ENCODE results near the gene SEMG1. TPM values are rescaled to one million over a fixed set of nuclear protein-coding genes. Genes with fewer than 3 reads are reported as not detected.

The SEMG1 gene, protein sequence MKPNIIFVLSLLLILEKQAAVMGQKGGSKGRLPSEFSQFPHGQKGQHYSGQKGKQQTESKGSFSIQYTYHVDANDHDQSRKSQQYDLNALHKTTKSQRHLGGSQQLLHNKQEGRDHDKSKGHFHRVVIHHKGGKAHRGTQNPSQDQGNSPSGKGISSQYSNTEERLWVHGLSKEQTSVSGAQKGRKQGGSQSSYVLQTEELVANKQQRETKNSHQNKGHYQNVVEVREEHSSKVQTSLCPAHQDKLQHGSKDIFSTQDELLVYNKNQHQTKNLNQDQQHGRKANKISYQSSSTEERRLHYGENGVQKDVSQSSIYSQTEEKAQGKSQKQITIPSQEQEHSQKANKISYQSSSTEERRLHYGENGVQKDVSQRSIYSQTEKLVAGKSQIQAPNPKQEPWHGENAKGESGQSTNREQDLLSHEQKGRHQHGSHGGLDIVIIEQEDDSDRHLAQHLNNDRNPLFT
- not detected in 2 replicates for total RNA-seq (2011; cell fraction: chromatin; rRNA removed; ENCODE audit: low replicate concordance)
- not detected in 2 replicates for total RNA-seq (2011; cell fraction: nucleolus; rRNA removed)
- not detected in 2 replicates for total RNA-seq (2011; cell fraction: nucleoplasm; rRNA removed)
- total RNA-seq (2014; rRNA removed): not detected in 2 replicates
- total RNA-seq (2014; rRNA removed; fragmentation: Illumina TruSeq; extraction: Trizol): not detected in 2 replicates
- total RNA-seq (2015; rRNA removed; fragmentation: Illumina TruSeq; extraction: Trizol): not detected in 2 replicates
- not detected in 2 replicates for total RNA-seq (2021)
- polyA plus RNA-seq (2011; rRNA removed): not detected in 2 replicates
- not detected in 2 replicates for polyA plus RNA-seq (2011; cell fraction: cytosol; rRNA removed)
- polyA plus RNA-seq (2011; cell fraction: nucleus; rRNA removed): not detected in 2 replicates
- polyA plus RNA-seq (2012): not detected in 2 replicates
- polyA plus RNA-seq (2014; fragmentation: Illumina TruSeq; extraction: Trizol): not detected in 2 replicates
- not detected for polyA plus RNA-seq (2014; fragmentation: Nextera tagmentation; extraction: Ambion mirVana)
- not detected in 2 replicates for polyA plus RNA-seq (2014; rRNA removed)
- polyA minus RNA-seq (2011; rRNA and poly(A)+ RNA removed): not detected in 2 replicates
- not detected in 2 replicates for polyA minus RNA-seq (2011; cell fraction: cytosol; rRNA and poly(A)+ RNA removed)
- polyA minus RNA-seq (2011; cell fraction: nucleus; rRNA and poly(A)+ RNA removed): not detected in 2 replicates
- Bru-seq, nascent RNA: not detected
- not detected for BruChase-seq, experiment 1, labeled RNA remaining after a 2-hour chase
- not detected for BruChase-seq, experiment 2, labeled RNA remaining after a 6-hour chase
- long read RNA-seq, experiment 1: 0 reads
- long read RNA-seq, experiment 2: 0 reads
- long read RNA-seq, experiment 3: 0 reads

DNA sequence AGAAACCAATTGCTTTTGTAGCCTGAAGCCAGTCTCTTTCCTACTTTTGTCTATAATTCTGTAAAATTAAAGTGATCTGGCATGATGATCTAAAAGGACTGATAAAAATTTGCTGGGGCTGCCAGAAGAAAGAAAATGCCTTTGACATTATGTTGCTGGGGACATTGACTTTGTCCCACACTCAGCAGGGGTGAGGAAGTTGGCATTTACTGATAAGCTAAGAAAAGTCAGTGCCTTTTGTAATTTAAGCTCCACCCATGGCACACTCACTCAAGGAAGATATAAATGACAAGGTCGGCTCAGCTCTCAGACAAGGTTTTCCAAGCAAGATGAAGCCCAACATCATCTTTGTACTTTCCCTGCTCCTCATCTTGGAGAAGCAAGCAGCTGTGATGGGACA is at the start of gene SEMG1:
Gene SEMG1 (plus strand): TSS at position 309 of the 400 bp plus-strand sequence. CDS start 21 bp downstream, at position 330.
- ATAC-seq (no peak), FAIRE-seq (peak; percentile 35), DNase-seq (ENCODE audit: extremely low read depth in 1 of 4, low spot score in 3 of 4) (no peak)
- H3K9me3 ChIP-seq (replicated peaks; ENCODE audit: control insufficient read depth, insufficient read depth, low read depth, low read length): no peaks in the 10 kb centered on the region
- intact Hi-C loops (cut with micrococcal nuclease) (no loop called here), in situ Hi-C loops (cut with MboI) (no loop called here)
- no peaks in the 10 kb centered on the region for H3K36me3 ChIP-seq (ENCODE audit: control insufficient read depth, insufficient read depth, low read length)
- no peak within 1 kb of the TSS for H2AFZ ChIP-seq (ENCODE audit: low read depth, low read length)
- BruUV-seq (replicated peaks): no TSS peak
- no peaks in the 10 kb centered on the region for H3K4me1 ChIP-seq (replicated peaks in 1 of 2; ENCODE audit: control insufficient read depth in 2 of 2, insufficient read depth in 2 of 2, low read length in 2 of 2)
- no peaks in the 10 kb centered on the region for H4K20me1 ChIP-seq (replicated peaks; ENCODE audit: control insufficient read depth, insufficient read depth, low read length)
- no peak within 1 kb of the TSS for H3K27ac ChIP-seq (ENCODE audit: extremely low read depth, low read depth, low read length)
- TF ChIP-seq ADNP (tag; IDR thresholded peaks at IDR 0.05): no peak
- no peak for TF ChIP-seq SFPQ (IDR thresholded peaks at IDR 0.05; ENCODE audit: low read depth, low read length)
- TF ChIP-seq ZNF785 (CRISPR knock-in tag; IDR thresholded peaks at IDR 0.05): no peak
- H3K4me2 ChIP-seq (ENCODE audit: insufficient read depth, low read length): no peak within 1 kb of the TSS
- 0% methylated on average over 1 of the region's 1 CpG for WGBS (ENCODE audit: insufficient coverage, low coverage, missing lambda C conversion rate)
- ChIA-PET CTCF (ENCODE audit: low intra/inter-chr PET ratio) (no interaction called here), POLR2A (interaction anchor here (0.6 kb wide), 1 partner anchor 526 kb away, joined by 3 read pairs; no protein-coding TSS in a partner anchor)
- H3K4me3 ChIP-seq: no peak within 1 kb of the TSS
- H3K79me2 ChIP-seq (ENCODE audit: control insufficient read depth, insufficient read depth, low read length): no peaks in the 10 kb centered on the region
- H3K27me3 ChIP-seq (ENCODE audit: control insufficient read depth in 2 of 2, insufficient read depth in 2 of 2, low read length in 2 of 2): no peaks in the 10 kb centered on the region; a peak in 2 of 5 replicates
- H3K9ac ChIP-seq (ENCODE audit: insufficient read depth in 1 of 2, low read depth in 2 of 2, low read length in 2 of 2): no peak within 1 kb of the TSS
- H3K9me1 ChIP-seq (ENCODE audit: control insufficient read depth, insufficient read depth, low read length): no peaks in the 10 kb centered on the region

Data from K562 (cell line).